NCI-H2107 treated with DMSO at 0.1 percent for 48 hours (cell line): ENCODE measurements around the gene LATS2.

Experiments
- DNase-seq: peaks from one replicate; lab custom pipeline; 2025; ENCODE audit not compliant: unreplicated experiment; lab: John Stamatoyannopoulos, UW

LATS2 gene

DNA sequence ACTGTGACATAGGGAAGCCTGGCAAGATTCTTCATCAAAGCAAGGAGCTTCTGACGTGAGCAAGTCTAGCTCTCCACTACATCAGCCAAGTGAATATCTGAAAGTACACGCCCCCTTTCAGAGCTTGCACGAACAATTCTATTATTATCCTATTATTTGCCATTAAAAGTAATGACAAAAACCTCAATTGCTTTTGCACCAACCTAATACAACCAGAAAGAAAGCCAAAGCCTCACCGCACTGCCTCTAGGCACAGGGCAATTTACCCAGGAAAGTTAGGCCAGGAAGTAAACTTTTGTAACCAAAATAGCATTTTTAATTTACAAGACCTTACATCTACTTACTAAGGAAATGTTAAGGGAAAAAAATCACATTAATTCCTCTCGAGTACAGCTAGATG is 41.2 kb downstream of the LATS2 start:
- DNase-seq = no peak

DNA sequence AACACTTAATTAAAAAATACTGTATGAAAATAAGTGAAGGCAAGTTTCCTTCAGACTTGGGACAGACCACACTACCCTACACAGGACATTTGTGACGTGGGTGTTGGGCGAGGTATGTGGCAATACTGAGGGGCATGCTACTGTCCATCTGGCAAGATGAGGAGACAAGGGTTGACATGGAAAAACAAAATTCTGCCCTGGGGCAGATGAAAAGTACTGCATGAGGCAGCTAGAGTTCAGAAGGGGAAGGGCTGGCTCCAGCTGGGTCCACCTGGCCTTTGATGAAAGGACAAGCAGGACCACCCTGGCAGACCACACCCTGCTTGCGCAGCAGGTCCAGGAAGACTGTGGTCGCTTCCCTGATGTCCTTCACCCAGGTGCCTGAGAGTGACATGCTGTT is 43.2 kb downstream of the LATS2 start:
- DNase-seq = no peak

DNA sequence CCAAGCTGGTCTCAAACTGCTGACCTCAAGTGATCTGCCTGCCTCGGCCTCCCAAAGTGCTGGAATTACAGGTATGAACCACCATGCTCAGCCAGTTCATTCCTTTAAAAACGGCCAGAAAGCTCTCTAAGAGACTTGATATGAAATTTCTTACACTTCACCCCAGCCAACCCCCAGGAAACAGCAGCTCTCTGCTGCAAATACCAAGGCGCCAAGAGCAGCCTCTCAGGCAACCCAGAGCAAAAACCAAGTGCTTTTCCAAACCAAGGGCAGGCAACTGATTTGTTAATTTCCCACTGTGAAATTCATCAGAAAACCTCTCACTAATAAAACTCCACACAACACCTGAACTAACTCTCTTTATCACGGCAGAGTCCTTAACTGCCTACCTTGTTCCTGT is 44.9 kb downstream of the LATS2 start:
- no peak for DNase-seq

DNA sequence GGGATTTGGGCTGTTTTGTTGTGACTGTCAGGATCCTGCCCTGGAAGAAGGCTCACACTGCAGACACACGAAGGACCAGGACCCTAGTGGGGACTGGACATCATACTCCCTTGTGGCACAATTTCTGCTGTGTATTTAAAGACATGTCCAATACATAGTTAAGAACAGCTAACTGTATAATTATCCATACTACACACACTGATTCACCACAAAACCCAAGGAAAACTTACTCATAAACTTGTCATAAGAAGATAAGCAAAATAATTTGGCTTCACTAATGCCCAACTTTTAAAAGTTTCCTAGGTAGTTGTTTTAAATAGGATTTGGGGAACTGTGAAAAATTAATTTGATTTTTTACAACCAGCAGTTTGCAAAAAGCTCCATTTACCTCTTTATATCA is 46.1 kb downstream of the LATS2 start:
- no peak for DNase-seq

DNA sequence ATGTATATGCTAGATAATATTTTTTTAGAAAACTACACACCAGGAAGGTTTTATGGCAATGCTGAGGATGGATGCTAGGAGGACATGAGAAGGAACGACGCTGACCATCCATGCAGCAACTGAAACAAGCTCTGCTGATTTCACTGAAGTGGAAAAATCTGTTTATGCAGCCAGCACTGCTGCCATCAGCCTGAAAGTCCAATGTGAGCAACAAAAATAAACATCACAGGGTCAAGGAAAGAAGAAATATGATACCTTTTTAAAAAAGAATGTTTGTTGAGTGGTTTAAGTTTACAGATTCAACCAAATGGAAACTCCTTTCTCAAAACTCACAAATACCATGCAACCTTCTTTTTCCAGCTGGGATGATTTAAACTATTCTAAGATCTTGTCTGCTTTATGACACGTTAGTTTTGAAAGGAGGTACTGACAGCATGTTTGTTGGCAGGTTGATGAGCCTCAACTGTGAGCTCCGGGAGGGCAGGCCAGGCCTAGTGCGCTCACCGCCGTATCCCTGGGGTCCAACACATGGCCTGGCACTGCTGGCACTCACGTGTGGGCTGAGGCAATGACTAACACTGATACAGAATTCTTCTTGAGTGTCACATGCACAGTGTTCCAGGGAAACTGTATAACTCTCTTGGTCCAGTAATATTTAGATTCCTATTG is 46.8 kb downstream of the LATS2 start:
- DNase-seq = no peak

DNA sequence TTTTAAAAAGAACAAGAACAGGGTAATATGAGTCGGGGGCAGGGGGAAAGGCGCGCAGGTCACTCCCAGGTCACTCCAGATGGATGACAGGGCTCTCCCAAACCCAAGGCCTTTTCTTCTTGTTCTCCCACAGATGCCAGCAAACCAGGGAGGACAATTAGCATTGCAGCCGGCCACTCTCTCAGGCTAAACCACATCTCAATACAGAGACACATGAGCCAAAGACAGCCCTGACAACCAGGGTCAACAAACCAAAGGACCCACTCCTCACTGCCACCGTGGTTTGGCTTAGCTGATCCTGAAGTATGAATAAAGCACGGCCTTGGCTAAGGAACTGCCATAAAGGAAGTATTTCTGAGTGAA is 47.3 kb downstream of the LATS2 start:
- no peak for DNase-seq

DNA sequence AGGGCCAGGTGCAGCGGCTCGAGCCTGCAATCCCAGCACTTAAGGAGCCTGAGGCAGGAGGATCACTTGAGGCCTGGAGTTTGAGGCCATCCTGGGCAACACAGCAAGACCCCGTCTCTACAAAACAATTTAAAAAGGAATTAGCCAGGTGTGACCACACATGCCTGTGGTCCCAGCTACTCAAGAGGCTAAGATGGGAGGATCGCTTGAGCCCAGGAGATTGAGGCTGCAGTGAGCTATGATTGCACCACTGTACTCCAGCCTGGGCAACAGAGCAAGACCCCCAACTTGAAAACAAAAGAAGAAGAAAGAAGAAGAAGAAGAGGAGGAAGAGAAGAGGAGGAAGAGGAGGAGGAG is 47.7 kb downstream of the LATS2 start:
- no peak for DNase-seq

DNA sequence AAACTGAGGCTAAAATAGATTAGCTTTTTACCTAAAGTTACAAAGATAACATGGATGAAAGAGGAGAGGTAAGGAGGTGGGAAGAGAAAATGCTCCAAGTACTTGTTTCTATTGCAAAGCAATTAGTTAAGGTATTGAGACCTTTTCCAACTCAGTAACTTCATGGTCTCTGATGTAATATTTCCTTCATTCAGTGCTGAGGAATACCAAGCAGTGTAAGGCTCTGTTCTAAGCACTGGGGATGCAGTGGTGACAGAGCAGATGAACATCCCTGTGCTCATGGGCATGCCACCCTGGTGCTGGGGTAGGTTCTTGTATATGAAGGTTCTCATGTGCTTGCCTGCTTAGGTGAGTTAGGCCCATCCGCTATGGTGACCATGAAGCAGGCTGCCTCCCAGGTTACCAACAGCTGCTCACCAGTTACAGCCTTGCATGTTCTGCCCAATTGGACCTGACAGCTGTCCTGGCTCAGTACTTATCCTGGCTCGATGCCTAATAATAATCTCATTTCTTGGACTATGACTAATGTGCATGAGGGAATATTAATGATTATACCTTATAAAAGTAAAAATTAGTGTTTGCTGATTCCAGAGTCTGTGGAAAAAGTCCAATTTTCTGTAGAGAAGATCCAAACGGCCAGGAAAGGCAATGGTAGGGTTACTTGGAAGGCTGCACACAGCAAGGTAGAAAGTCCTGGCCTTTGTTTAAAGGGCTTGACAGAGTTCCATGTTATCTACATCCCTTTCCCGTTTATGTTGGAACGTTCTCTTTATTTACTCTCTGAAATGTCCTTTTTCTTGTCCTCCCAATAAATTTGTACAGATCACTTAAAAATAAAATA is 48.3 kb downstream of the LATS2 start:
- no peak for DNase-seq

DNA sequence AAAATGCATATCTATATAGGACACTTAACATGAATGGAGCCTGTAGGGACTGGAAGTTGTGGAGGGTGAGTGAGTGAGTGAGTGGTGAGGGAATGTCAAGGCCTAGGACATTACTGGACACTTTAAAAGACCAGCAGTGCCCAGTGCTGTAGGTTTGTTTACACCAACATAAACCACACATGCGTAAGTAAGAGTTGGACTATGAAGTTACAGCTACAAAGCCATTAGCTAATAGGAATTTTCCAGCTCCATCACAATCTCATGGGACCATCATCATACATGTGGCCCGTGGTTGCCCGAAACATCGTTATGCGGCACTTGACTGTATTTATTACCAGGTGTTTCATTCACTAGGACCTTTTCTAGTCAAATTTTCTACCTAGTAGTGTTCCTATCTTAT is 49.2 kb downstream of the LATS2 start:
- no peak for DNase-seq

DNA sequence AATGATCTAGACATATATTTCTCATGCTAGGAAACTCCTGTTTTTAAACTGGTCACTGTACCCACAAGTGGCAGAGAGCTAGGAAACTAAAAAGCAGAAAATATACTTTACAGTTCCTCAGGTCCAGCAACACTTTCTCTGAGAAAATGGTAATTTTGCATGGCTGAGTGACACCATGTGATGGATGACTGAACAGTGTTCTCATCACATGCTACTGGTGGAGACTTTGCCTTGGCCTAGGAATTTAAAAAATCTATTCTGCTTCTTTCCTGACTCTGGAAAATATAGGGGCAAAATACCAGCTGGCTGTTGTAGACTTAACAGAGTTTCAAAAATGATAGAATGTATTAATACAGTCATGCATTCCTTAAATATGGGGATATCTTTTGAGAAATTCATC is 50.0 kb downstream of the LATS2 start:
- DNase-seq = no peak

DNA sequence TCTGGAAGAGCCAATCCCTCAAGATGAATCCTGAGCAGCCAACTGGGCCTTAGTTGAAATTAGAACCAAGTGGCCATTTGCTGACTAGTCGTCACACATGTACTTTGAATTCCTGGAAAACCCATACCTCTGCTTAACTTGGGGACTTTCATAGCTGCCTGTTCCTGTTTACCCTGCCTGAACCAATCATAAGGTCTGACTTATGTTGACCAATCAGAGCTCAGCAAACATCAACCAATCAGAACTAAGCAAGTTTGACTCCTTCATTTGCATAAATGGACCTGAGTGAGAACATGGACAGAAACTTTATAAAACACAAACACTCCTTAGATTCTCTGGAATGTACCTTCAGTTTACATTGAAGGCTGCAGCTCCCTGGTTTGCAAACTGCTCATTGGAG is 50.8 kb downstream of the LATS2 start:
- DNase-seq = no peak

DNA sequence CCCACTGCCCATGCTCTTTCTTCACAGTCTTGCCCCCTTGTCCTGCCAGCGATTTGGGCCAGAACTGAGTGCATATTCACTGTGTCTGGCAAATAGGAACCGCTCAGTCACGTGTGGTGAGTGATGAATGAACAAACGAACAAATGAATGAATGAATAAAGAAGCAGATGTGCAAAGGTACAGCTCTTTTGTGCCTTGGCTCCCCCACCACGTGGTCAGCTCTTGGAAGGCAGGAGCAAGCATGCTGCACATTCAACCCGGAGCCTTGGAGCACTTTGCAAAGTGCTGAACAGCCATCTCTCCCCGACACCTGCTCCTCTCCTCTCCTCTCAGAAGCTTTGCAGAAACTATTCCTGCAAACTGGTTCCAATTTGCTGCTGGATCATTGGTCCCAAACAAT is 52.4 kb downstream of the LATS2 start:
- DNase-seq = no peak

DNA sequence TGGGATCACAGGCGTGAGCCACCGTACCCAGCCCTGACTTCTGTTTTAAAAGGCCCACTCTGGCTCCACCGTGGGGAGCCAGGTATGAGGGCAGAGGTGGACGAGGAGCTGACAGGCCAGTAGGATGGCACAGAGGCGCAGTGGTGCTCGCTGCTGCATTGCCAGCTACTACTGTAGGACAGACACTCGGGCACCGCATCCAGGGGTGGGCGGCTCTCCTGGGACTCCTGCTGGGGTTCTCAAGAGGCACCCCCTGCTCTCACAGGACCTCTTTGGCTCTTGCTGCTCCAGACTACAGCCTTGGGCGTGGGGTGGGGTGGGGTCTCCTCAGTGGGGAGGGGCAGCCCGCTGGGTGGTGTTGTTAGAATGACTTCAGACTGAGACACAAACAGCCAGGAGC is 53.4 kb downstream of the LATS2 start:
- no peak for DNase-seq

DNA sequence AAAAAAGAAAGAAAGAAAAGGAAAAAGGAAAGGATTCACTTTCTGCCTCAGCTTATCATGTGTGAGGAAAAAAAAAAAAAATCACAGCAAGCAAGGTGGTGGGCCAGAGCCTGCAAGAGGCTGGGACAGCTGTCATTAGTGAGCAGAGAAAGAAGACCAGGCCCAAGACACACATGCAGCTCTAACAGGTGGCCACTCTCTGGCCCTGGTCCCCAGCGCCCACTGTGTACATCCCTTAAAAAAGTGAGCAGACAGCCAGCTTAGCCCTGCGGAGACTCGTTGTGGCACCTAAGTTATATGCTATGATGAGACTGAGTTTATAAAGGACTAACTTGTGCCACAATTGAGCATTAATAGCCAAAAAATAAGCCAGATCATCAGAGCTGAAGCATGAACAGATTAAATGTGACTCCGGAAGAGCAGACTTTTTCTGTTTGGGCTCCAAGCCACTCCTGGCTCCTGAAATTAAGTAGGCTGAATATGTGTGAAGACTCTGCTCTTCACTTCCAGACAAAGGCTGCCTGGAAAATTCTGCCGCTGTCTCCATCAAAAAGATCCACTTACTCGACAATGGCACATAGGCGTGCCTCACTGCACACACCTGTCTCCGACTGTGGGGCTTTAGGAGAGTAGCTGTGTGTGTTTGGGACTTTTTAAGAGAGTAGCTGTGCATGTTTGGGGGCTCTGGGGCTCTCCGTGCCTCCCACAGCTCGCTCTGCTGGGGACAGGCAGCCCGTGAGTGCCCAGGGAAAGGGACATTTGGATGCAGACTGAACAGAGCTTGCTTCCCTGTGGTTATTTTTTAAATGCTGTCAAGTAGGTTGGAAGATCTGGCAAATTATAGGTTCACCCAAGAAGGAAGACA is 55.0 kb downstream of the LATS2 start:
- DNase-seq = no peak

DNA sequence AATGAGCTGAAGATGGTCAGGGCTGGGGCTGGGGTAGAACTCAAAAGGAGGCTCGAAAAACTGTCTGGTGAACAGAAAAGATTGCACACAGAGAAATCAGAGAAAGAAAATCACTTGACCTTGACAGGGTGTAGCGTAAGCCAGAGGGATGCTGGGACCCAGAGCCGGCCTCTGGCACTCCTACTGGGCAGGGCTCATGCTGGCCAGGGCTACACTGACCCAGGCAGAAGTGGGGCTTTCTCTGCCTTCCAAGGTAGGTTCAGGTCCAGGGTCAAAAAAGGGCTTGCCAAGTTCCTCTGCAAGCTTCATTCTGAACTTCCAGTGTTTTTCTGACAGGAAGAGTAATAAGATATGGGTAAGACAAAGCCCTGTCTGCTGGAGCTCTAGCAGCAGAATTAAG is 56.2 kb downstream of the LATS2 start:
- DNase-seq = no peak

DNA sequence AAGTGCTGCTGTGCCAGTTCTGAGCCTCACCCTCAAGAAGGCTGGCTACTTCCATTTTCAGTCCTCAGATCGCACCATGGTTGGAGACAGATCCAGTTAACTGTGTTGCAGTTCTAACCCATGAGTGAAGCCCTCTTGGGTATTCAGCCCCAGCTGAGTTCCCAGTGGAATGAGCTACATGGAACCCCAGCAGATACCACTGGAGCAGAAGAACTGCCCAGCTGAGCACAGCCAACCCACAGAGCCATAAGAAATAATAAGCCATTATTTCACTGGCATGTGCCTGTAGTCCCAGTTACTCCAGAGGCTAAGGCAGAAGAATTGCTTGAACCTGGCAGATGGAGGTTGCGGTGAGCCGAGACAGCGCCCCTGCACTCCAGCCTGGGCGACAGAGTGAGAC is 59.9 kb downstream of the LATS2 start:
- DNase-seq = no peak

DNA sequence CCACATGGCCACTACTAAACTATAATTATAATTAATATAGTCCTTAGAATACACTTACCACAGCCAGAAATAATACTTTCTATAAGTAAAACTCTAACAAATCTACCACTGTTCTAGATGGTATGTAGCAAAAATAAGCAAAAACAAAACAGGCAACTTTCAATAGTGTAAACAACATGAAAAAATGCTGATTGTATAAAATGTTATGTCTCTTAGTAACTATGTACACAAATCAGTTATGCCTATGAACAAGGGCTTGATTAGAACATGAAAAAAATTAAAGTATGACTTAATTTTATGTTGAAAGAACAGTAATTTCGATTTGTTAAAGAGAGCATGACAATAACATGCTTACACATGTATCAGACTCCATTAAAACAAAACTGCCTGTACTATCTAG is 60.7 kb downstream of the LATS2 start:
- no peak for DNase-seq

DNA sequence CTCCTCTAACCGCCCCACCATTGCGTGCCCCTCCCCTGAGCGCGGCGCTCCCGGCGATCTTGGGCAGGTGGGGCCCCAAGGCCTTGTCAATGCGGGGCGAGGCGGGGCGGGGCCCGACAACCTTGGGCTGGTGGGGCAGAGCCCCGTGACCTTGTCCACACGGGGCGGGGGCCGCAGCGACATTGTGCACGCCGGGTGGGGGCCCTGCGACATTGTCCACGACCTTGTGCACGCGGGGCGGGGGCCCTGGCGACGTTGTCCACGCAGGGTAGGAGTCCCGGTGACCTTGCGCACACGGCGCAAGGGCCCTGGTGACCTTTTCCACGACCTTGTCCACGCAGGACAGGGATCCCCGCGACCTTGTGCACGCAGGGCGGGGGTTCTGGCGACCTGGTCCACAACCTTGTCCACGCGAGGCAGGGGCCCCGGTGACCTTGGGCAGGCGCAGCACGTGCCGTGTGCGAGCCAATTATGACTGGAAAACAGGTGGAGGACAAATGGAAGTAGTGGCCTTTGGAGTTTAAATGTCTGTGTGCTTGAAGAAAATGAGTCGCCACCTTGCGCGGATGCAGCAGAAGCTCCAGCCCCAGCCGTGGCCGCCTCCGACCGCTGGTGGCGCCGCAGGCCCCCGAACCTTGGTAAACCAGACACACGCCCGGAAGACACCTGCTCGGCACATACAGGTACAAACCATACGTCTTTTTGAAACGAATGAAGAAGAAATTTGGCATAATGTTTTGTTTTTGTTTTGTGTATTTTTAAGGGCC is 62.6 kb downstream of the LATS2 start:
- no peak for DNase-seq

DNA sequence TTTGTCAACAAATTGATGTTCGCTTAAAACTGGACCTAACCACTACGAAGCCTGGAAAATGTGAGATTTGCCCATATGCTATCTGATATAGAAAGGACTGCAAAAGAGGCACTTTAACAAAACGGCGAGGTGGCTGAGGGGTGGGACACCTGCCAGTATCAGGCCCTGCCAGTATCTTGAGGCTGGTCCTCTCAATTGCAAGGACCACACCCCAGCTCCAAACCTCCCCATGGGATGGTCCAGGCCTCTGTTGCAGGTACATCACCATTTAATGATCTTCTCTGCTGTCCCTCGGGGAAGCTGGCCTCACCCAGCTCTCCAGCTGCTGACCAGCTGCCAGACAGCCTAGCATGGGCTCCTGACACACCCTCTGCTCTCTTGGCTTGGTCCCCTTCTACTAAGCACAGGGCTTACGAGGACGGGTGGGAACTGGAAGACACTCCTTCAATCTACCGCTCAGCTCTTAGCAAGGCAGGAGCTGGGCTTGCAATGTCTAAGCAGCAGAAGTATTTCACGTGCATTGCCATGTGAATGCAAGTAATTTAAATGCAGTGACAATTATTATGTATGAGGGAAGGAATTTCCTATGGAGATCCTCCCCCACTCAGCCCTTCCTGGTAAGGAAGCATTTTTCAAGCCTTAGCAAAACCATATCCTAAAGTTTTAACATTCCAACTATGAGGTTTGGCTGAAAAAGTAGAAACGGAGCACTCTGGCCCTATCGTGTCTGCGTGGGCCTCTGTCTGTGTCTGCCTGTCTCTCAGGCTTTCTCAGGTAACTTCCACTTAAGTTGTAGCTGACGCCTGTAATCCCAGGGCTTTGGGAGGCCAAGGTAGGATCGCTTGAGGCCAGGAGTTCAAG is 63.9 kb downstream of the LATS2 start:
- no peak for DNase-seq

DNA sequence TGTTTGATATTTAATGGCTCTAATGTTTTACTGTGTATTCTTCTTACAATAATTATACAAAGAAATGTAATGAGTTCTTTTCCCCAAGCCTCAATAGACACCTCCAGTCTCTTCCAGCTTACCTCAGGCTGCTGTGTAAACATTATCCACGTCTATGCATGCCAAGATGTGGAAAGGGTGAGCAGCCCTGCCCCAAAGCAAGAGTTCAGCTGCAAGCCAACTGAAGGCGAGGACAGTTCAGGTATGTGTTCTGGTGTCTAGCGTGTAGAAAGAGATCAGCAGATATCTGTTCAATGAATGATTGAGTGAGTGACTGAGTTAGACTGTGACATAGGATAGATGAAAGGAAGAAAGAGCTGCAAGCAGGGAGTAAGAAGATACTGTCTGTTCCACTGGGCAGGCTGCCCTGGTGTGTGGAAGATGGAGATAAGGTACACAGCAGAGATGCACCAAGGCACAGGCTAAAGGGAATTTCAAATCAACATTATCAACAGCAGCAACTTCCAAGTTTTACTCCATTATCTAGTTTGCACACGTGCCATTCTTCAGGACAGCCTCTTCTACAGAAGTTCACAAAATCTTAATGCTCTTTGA is 66.0 kb downstream of the LATS2 start:
- no peak for DNase-seq
